H54 (cell line): ENCODE measurements around the gene CAPN1.

ENCODE experiments used
- DNase-seq: peaks from one replicate; pipeline ENCODE4 v3.0.0; 2011; ENCODE audit warnings: low spot score, mixed read lengths; ENCODE audit not compliant: insufficient read length
- FAIRE-seq: peaks from 3 replicates; lab custom pipeline; 2011; peaks lifted over from hg19 to GRCh38; lab: Jason Lieb, UNC
- POLR2A ChIP-seq: IDR thresholded peaks from 2 replicates; pipeline ENCODE4 v1.6.1; 2011; ENCODE audit warnings: low read depth, mild to moderate bottlenecking, low read length

The CAPN1 gene

GRCh38 chr11:65150509-65151299 is 31.0 kb upstream of the CAPN1 start:
- FAIRE-seq (peak; percentile 69), DNase-seq (peak; percentile 87)
- TF ChIP-seq POLR2A = peak; percentile 28; the same call in 1 of the 2 replicates

GRCh38 chr11:65151331-65151899 is 30.3 kb upstream of the CAPN1 start:
- DNase-seq (no peak), FAIRE-seq (no peak)
- TF ChIP-seq POLR2A = no peak

GRCh38 chr11:65152122-65152521 is 29.6 kb upstream of the CAPN1 start:
- TF ChIP-seq POLR2A = no peak
- FAIRE-seq (no peak), DNase-seq (no peak)

- DNase-seq (no peak), FAIRE-seq (no peak)
- no peak for TF ChIP-seq POLR2A
Observed at GRCh38 chr11:65156256-65156655, 25.5 kb upstream of the CAPN1 start.

- no peak for FAIRE-seq
- DNase-seq = no peak
- TF ChIP-seq POLR2A = no peak
Observed at GRCh38 chr11:65156926-65157325, 24.8 kb upstream of the CAPN1 start.

GRCh38 chr11:65157336-65157735 is 24.4 kb upstream of the CAPN1 start:
- FAIRE-seq = no peak
- DNase-seq = no peak
- no peak for TF ChIP-seq POLR2A

- no peak for TF ChIP-seq POLR2A
- DNase-seq = no peak
- no peak for FAIRE-seq
Observed at GRCh38 chr11:65159012-65159411, 22.7 kb upstream of the CAPN1 start.

GRCh38 chr11:65160643-65161042 is 21.1 kb upstream of the CAPN1 start:
- no peak for TF ChIP-seq POLR2A
- DNase-seq = no peak
- FAIRE-seq = no peak

GRCh38 chr11:65163684-65164083 is 18.0 kb upstream of the CAPN1 start:
- DNase-seq (no peak), FAIRE-seq (no peak)
- no peak for TF ChIP-seq POLR2A

- TF ChIP-seq POLR2A = no peak
- DNase-seq (no peak), FAIRE-seq (no peak)
Observed at GRCh38 chr11:65165410-65166317, 16.1 kb upstream of the CAPN1 start.

GRCh38 chr11:65166893-65167292 is 14.8 kb upstream of the CAPN1 start:
- TF ChIP-seq POLR2A = no peak
- DNase-seq (no peak), FAIRE-seq (no peak)

GRCh38 chr11:65167656-65168055 is 14.1 kb upstream of the CAPN1 start:
- no peak for FAIRE-seq
- no peak for TF ChIP-seq POLR2A
- DNase-seq = no peak

GRCh38 chr11:65169164-65169641 is 12.5 kb upstream of the CAPN1 start:
- DNase-seq = peak; percentile 24
- FAIRE-seq = no peak
- TF ChIP-seq POLR2A = no peak

GRCh38 chr11:65170058-65170534 is 11.6 kb upstream of the CAPN1 start, which contains the start of gene SPDYC:
Gene SPDYC, plus strand, starts transcription at chr11:65170233. Its CDS starts 1,125 bp downstream, at chr11:65171358.
- FAIRE-seq (no peak), DNase-seq (no peak)
- TF ChIP-seq POLR2A = no peak
